ENCODE results near the gene WDR70. TPM values are rescaled to one million over a fixed set of nuclear protein-coding genes. Genes with fewer than 3 reads are reported as not detected.
A peak's percentile ranks its signal among the peaks of the same experiment; 100 is the strongest.
"Not testable (repeated sequence)": the region's sequence is repeated elsewhere in the genome, so short reads cannot be mapped to it uniquely, and the experiment has no call there.

WDR70 gene
- total RNA-seq: 43.7 TPM

GRCh38 chr5:37379100-37379628 is at the start of gene WDR70:
WDR70 (plus strand) TSS chr5:37379318; CDS start chr5:37379368, 50 bp downstream.
- intact Hi-C loops (cut with DNase I): not testable (repeated sequence)
- peak; percentile 90 for DNase-seq (ENCODE audit: low spot score)

GRCh38 chr5:37334754-37335153 is 44.4 kb upstream of the WDR70 start:
- DNase-seq (ENCODE audit: low spot score); intact Hi-C loops (cut with DNase I): not testable (repeated sequence)

More at GRCh38 chr5:37379100-37379628, at the start of gene WDR70:
- peak; percentile 99 for ATAC-seq

GRCh38 chr5:37342741-37343140 is 36.4 kb upstream of the WDR70 start:
- ATAC-seq; intact Hi-C loops (cut with DNase I); DNase-seq (ENCODE audit: low spot score): not testable (repeated sequence)

More at GRCh38 chr5:37334754-37335153, 44.4 kb upstream of the WDR70 start:
- ATAC-seq: not testable (repeated sequence)

- intact Hi-C loops (cut with DNase I): no loop called here
- DNase-seq (ENCODE audit: low spot score) (no peak), ATAC-seq (no peak)
These were observed 24.0 kb upstream of the WDR70 start for GRCh38 chr5:37355161-37355560.

- no peak for DNase-seq (ENCODE audit: low spot score)
- intact Hi-C loops (cut with DNase I): no loop called here
- ATAC-seq: no peak
These were observed 8.6 kb upstream of the WDR70 start for GRCh38 chr5:37370550-37370863.

GRCh38 chr5:37370864-37371726 is 8.0 kb upstream of the WDR70 start, which contains the start of gene NUP155:
NUP155 (minus strand) TSS chr5:37371106; CDS start chr5:37370977, 129 bp downstream.
- intact Hi-C loops (cut with DNase I): no loop called here
- ATAC-seq (peak; percentile 100), DNase-seq (ENCODE audit: low spot score) (peak; percentile 94)

- intact Hi-C loops (cut with DNase I): no loop called here
- ATAC-seq: no peak
- no peak for DNase-seq (ENCODE audit: low spot score)
These were observed 4.0 kb upstream of the WDR70 start for GRCh38 chr5:37375091-37375490.

- intact Hi-C loops (cut with DNase I); ATAC-seq; DNase-seq (ENCODE audit: low spot score): not testable (repeated sequence)
These were observed 1.1 kb upstream of the WDR70 start for GRCh38 chr5:37378066-37378465.

GRCh38 chr5:37391591-37391990 is 12.5 kb downstream of the WDR70 start:
- intact Hi-C loops (cut with DNase I): no loop called here
- DNase-seq (ENCODE audit: low spot score) (no peak), ATAC-seq (no peak)

GRCh38 chr5:37396352-37396751 is 17.2 kb downstream of the WDR70 start:
- no peak for DNase-seq (ENCODE audit: low spot score)
- ATAC-seq: no peak
- intact Hi-C loops (cut with DNase I): no loop called here

- intact Hi-C loops (cut with DNase I): no loop called here
These were observed 21.4 kb downstream of the WDR70 start for GRCh38 chr5:37400501-37400900.

GRCh38 chr5:37412515-37412914 is 33.4 kb downstream of the WDR70 start:
- intact Hi-C loops (cut with DNase I): no loop called here
- no peak for ATAC-seq

More at GRCh38 chr5:37400501-37400900, 21.4 kb downstream of the WDR70 start:
- DNase-seq (ENCODE audit: low spot score) (no peak), ATAC-seq (no peak)

GRCh38 chr5:37415456-37415855 is 36.3 kb downstream of the WDR70 start:
- DNase-seq (ENCODE audit: low spot score); intact Hi-C loops (cut with DNase I); ATAC-seq: not testable (repeated sequence)

More at GRCh38 chr5:37412515-37412914, 33.4 kb downstream of the WDR70 start:
- no peak for DNase-seq (ENCODE audit: low spot score)

GRCh38 chr5:37417347-37417746 is 38.2 kb downstream of the WDR70 start:
- intact Hi-C loops (cut with DNase I): no loop called here
- no peak for DNase-seq (ENCODE audit: low spot score)
- ATAC-seq: no peak

GRCh38 chr5:37424441-37424840 is 45.3 kb downstream of the WDR70 start:
- DNase-seq (ENCODE audit: low spot score): no peak
- no peak for ATAC-seq
- intact Hi-C loops (cut with DNase I): no loop called here

- intact Hi-C loops (cut with DNase I): no loop called here
- no peak for DNase-seq (ENCODE audit: low spot score)
- no peak for ATAC-seq
These were observed 48.9 kb downstream of the WDR70 start for GRCh38 chr5:37428044-37428443.

- ATAC-seq (no peak), DNase-seq (ENCODE audit: low spot score) (no peak)
- intact Hi-C loops (cut with DNase I): no loop called here
These were observed 56.1 kb downstream of the WDR70 start for GRCh38 chr5:37435261-37435660.

GRCh38 chr5:37436146-37436934 is 57.2 kb downstream of the WDR70 start:
- DNase-seq (ENCODE audit: low spot score) (no peak), ATAC-seq (no peak)
- intact Hi-C loops (cut with DNase I): no loop called here

- no peak for ATAC-seq
- intact Hi-C loops (cut with DNase I): no loop called here
- no peak for DNase-seq (ENCODE audit: low spot score)
These were observed 58.6 kb downstream of the WDR70 start for GRCh38 chr5:37437711-37438110.

All from sciatic nerve (tissue), 2 donors.